HepG2 (cell line): Measurements from ENCODE around the gene LAX1. TPM values are rescaled to one million over a fixed set of nuclear protein-coding genes. Genes with fewer than 3 reads are reported as not detected.

Experiments used
- GFI1 ChIP-seq: sonication (generic); formaldehyde crosslinking; IDR thresholded peaks from 2 replicates; pipeline ENCODE4 v1.5.0; 2020; ENCODE audit warnings: missing genetic modification reagents, mild to moderate bottlenecking, borderline replicate concordance
- HDAC1 ChIP-seq: sonication (generic); formaldehyde crosslinking; IDR thresholded peaks from 2 replicates; pipeline ENCODE4 v1.5.1; 2020; ENCODE audit warnings: mild to moderate bottlenecking, missing genetic modification reagents
- ISX ChIP-seq: sonication (generic); formaldehyde crosslinking; conservative IDR thresholded peaks from 2 replicates; pipeline ENCODE4 v1.5.0; 2020; ENCODE audit warnings: missing genetic modification reagents
- SMAD1 ChIP-seq: sonication (generic); formaldehyde crosslinking; IDR thresholded peaks from 2 replicates; pipeline ENCODE4 v1.4.0; 2020; ENCODE audit warnings: missing genetic modification reagents, low read depth, mild to moderate bottlenecking, borderline replicate concordance
- SP2 ChIP-seq: sonication (generic); formaldehyde crosslinking; IDR thresholded peaks from 2 replicates; pipeline ENCODE4 v1.5.1; 2020; ENCODE audit warnings: mild to moderate bottlenecking, missing genetic modification reagents
- SP5 ChIP-seq: IDR thresholded peaks from 2 replicates; pipeline ENCODE4 v1.6.1; 2016; ENCODE audit warnings: low read depth, borderline replicate concordance
- TCF7L2 ChIP-seq: IDR thresholded peaks from 2 replicates; pipeline ENCODE4 v1.6.1; 2011; ENCODE audit warnings: mild to moderate bottlenecking, low read depth, low read length, moderate library complexity
- TSC22D2 ChIP-seq: sonication (generic); formaldehyde crosslinking; IDR thresholded peaks from 2 replicates; pipeline ENCODE4 v1.5.1; 2020; ENCODE audit warnings: missing genetic modification reagents, mild to moderate bottlenecking, borderline replicate concordance
- XBP1 ChIP-seq: sonication (generic); formaldehyde crosslinking; IDR thresholded peaks from 2 replicates; pipeline ENCODE4 v1.5.0; 2020; ENCODE audit warnings: missing genetic modification reagents
- ZBTB38 ChIP-seq: sonication (generic); formaldehyde crosslinking; IDR thresholded peaks from 2 replicates; pipeline ENCODE4 v1.5.1; 2020; ENCODE audit warnings: mild to moderate bottlenecking, missing genetic modification reagents
- ZC3H13 ChIP-seq: sonication (generic); formaldehyde crosslinking; IDR thresholded peaks from 2 replicates; pipeline ENCODE4 v1.8.1; 2023; ENCODE audit warnings: mild to moderate bottlenecking, missing genetic modification reagents, moderate library complexity
- ZNF274 ChIP-seq: sonication (generic); formaldehyde crosslinking; IDR thresholded peaks from 2 replicates; pipeline ENCODE4 v1.5.1; 2020; ENCODE audit warnings: mild to moderate bottlenecking, missing genetic modification reagents
- ZSCAN31 ChIP-seq: sonication (generic); formaldehyde crosslinking; IDR thresholded peaks from 2 replicates; pipeline ENCODE4 v1.5.0; 2020; ENCODE audit warnings: low read depth, mild to moderate bottlenecking, missing genetic modification reagents
- polyA plus RNA-seq, 8 experiments: library from polyadenylated mRNA; depleted of rRNA in 3 of 8; stranded (reverse) in 7 of 8; unstranded in 1 of 8; fragments of >200 nt; fragmentation: Illumina TruSeq in 4 of 8; extraction: Trizol in 4 of 8; gene quantifications; 2 replicates each; pipeline versions ENCODE4 v1.2.1 to v1.2.3, GENCODE V29; 2011 to 2016; ENCODE audit warnings: low read depth in 4 of 8, missing spikeins in 1 of 8, mixed read lengths in 1 of 8; ENCODE audit not compliant: insufficient read depth in 1 of 8
- total RNA-seq, 5 experiments: library from RNA; depleted of rRNA; stranded (reverse); fragments of >200 nt; fragmentation: Illumina TruSeq; extraction: Trizol; gene quantifications; 2 replicates each; pipeline ENCODE4 v1.2.3, GENCODE V29; 2016; ENCODE audit warnings: low read depth in 1 of 5
- TF ChIP-seq, protein P1 (sequence below): sonication (generic); formaldehyde crosslinking; IDR thresholded peaks from 2 replicates; pipeline ENCODE4 v1.9.0; 2022; ENCODE audit warnings: missing genetic modification reagents, mild to moderate bottlenecking, borderline replicate concordance
- TF ChIP-seq, protein P2 (sequence below): sonication (generic); formaldehyde crosslinking; IDR thresholded peaks from 2 replicates; pipeline ENCODE4 v1.5.1; 2020; ENCODE audit warnings: mild to moderate bottlenecking, missing genetic modification reagents, moderate library complexity
- TF ChIP-seq, protein P3 (sequence below), 2 experiments: IDR thresholded peaks; 2 replicates each; pipeline ENCODE4 v1.6.1; 2011 to 2012; ENCODE audit warnings: low read length in 2 of 2, borderline replicate concordance in 1 of 2, low read depth in 1 of 2, mild to moderate bottlenecking in 1 of 2, moderate library complexity in 1 of 2
- TF ChIP-seq, protein P4 (sequence below): sonication (generic); formaldehyde crosslinking; IDR thresholded peaks from 2 replicates; pipeline ENCODE4 v1.5.1; 2020; ENCODE audit warnings: mild to moderate bottlenecking, moderate library complexity, missing genetic modification reagents

Gene LAX1
- total and polyA plus RNA-seq, 2 of the 13 experiments (the other 11 are each of a cell fraction or from before 2014, with no cell fraction given), result not detected

DNA sequence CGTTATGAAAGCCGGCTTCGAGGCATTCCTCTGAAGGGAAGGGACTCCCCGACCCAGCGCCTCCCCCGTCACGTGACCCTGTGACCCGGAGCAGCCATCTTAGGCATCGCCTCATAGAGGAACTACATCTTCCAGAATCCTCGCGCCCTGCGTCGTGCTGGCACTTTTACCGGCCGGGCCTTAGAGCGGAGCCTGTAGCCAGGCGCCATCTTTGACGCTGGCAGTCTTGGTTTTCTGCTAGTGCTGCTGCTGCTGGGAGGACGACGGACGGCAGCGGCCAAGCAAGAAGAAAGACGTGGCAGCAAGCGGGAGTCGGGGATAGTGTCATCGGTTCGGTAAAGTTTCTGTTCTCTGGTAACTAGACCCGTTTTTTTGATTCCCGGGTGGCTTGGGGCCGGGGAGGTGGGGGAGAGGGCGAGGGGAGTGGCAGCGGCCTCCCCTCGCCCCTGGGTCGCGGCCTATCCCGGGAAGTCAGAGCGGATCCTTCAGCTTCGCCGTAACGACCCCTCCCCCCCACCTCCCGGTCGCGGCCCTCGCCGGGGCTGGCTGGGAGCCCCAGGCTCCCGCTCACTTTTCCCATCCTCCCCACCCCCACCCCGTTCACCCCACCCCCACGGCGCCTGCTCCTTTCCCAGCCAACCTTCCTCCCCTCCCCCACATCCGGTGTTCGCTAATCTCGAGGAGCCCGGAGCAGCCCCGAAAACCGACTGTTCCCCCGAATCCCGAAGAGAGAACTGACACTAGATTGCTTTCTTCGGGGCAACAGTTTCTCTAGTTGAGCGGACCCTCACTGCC, 30.7 kb downstream of the LAX1 start, which contains the start of the genes ZBED6 and ZC3H11A (continued):
- TF ChIP-seq, protein P1, sequence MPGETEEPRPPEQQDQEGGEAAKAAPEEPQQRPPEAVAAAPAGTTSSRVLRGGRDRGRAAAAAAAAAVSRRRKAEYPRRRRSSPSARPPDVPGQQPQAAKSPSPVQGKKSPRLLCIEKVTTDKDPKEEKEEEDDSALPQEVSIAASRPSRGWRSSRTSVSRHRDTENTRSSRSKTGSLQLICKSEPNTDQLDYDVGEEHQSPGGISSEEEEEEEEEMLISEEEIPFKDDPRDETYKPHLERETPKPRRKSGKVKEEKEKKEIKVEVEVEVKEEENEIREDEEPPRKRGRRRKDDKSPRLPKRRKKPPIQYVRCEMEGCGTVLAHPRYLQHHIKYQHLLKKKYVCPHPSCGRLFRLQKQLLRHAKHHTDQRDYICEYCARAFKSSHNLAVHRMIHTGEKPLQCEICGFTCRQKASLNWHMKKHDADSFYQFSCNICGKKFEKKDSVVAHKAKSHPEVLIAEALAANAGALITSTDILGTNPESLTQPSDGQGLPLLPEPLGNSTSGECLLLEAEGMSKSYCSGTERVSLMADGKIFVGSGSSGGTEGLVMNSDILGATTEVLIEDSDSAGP (CRISPR knock-in tag), result peak; percentile 61
- TF ChIP-seq, protein P2, sequence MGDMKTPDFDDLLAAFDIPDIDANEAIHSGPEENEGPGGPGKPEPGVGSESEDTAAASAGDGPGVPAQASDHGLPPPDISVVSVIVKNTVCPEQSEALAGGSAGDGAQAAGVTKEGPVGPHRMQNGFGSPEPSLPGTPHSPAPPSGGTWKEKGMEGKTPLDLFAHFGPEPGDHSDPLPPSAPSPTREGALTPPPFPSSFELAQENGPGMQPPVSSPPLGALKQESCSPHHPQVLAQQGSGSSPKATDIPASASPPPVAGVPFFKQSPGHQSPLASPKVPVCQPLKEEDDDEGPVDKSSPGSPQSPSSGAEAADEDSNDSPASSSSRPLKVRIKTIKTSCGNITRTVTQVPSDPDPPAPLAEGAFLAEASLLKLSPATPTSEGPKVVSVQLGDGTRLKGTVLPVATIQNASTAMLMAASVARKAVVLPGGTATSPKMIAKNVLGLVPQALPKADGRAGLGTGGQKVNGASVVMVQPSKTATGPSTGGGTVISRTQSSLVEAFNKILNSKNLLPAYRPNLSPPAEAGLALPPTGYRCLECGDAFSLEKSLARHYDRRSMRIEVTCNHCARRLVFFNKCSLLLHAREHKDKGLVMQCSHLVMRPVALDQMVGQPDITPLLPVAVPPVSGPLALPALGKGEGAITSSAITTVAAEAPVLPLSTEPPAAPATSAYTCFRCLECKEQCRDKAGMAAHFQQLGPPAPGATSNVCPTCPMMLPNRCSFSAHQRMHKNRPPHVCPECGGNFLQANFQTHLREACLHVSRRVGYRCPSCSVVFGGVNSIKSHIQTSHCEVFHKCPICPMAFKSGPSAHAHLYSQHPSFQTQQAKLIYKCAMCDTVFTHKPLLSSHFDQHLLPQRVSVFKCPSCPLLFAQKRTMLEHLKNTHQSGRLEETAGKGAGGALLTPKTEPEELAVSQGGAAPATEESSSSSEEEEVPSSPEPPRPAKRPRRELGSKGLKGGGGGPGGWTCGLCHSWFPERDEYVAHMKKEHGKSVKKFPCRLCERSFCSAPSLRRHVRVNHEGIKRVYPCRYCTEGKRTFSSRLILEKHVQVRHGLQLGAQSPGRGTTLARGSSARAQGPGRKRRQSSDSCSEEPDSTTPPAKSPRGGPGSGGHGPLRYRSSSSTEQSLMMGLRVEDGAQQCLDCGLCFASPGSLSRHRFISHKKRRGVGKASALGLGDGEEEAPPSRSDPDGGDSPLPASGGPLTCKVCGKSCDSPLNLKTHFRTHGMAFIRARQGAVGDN (CRISPR knock-in tag), result peak; percentile 93
- TF ChIP-seq TCF7L2, result no peak
- TF ChIP-seq SP2, result no peak
- TF ChIP-seq ZC3H13 (CRISPR knock-in tag), result no peak
- no peak for TF ChIP-seq SMAD1 (CRISPR knock-in tag)
- no peak for TF ChIP-seq ZBTB38 (CRISPR knock-in tag)
- no peak for TF ChIP-seq GFI1 (CRISPR knock-in tag)
- TF ChIP-seq TSC22D2, result 0 out of 2 replicates have a peak, but pooled peaks have one; percentile 60
- TF ChIP-seq ISX (CRISPR knock-in tag), result no peak
- TF ChIP-seq ZSCAN31 (CRISPR knock-in tag), result no peak; the same call in 1 of the 2 replicates
- TF ChIP-seq, protein P3, sequence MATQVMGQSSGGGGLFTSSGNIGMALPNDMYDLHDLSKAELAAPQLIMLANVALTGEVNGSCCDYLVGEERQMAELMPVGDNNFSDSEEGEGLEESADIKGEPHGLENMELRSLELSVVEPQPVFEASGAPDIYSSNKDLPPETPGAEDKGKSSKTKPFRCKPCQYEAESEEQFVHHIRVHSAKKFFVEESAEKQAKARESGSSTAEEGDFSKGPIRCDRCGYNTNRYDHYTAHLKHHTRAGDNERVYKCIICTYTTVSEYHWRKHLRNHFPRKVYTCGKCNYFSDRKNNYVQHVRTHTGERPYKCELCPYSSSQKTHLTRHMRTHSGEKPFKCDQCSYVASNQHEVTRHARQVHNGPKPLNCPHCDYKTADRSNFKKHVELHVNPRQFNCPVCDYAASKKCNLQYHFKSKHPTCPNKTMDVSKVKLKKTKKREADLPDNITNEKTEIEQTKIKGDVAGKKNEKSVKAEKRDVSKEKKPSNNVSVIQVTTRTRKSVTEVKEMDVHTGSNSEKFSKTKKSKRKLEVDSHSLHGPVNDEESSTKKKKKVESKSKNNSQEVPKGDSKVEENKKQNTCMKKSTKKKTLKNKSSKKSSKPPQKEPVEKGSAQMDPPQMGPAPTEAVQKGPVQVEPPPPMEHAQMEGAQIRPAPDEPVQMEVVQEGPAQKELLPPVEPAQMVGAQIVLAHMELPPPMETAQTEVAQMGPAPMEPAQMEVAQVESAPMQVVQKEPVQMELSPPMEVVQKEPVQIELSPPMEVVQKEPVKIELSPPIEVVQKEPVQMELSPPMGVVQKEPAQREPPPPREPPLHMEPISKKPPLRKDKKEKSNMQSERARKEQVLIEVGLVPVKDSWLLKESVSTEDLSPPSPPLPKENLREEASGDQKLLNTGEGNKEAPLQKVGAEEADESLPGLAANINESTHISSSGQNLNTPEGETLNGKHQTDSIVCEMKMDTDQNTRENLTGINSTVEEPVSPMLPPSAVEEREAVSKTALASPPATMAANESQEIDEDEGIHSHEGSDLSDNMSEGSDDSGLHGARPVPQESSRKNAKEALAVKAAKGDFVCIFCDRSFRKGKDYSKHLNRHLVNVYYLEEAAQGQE (IDR thresholded peaks at IDR 0.05; ENCODE audit: borderline replicate concordance in 1 of 2, low read depth in 1 of 2, low read length in 2 of 2), result no peak
- no peak; the same call in 1 of the 2 replicates for TF ChIP-seq SP5
- TF ChIP-seq, protein P4, sequence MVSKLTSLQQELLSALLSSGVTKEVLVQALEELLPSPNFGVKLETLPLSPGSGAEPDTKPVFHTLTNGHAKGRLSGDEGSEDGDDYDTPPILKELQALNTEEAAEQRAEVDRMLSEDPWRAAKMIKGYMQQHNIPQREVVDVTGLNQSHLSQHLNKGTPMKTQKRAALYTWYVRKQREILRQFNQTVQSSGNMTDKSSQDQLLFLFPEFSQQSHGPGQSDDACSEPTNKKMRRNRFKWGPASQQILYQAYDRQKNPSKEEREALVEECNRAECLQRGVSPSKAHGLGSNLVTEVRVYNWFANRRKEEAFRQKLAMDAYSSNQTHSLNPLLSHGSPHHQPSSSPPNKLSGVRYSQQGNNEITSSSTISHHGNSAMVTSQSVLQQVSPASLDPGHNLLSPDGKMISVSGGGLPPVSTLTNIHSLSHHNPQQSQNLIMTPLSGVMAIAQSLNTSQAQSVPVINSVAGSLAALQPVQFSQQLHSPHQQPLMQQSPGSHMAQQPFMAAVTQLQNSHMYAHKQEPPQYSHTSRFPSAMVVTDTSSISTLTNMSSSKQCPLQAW (CRISPR knock-in tag), result peak; percentile 54; the same call in 1 of the 2 replicates
- peak; percentile 58; the same call in 1 of the 2 replicates for TF ChIP-seq ZNF274 (CRISPR knock-in tag)
- no peak for TF ChIP-seq XBP1 (CRISPR knock-in tag)
- peak; percentile 64; the same call in 1 of the 2 replicates for TF ChIP-seq HDAC1 (CRISPR knock-in tag)
